K562 (cell line): Measurements from ENCODE around the gene ZNF792. TPM values are rescaled to one million over a fixed set of nuclear protein-coding genes. Genes with fewer than 3 reads are reported as not detected.
A peak's percentile ranks its signal among the peaks of the same experiment; 100 is the strongest.

Experiments used
- ATAC-seq: fragments of 200-7000 bp; cut with Tn5 transposase; 3 replicates; pipeline ENCODE4 v1.9.1; 2020; ENCODE audit warnings: moderate library complexity
- BruUV-seq: library from RNA; stranded (reverse); fragments of 400-500 nt; replicated peaks from 2 replicates; lab custom pipeline; 2021; lab: Mats Ljungman, UMichigan
- CTCF ChIA-PET: fragments of 300-600 bp; formaldehyde crosslinking; extraction: SDS; loops from one replicate; lab custom pipeline; 2021; ENCODE audit warnings: low intra/inter-chr PET ratio; lab: Yijun Ruan, JAX
- POLR2A ChIA-PET: fragments of 300-600, 350-650 bp; sonication (Branson Sonifier 250); formaldehyde crosslinking; extraction: SDS; loops from one replicate; lab custom pipeline; 2021; ENCODE audit warnings: antibody characterized with exemption, inconsistent platforms; lab: Yijun Ruan, JAX
- DNase-seq, 4 experiments: peaks; one replicate each; pipeline versions ENCODE4 v3.0.0 to v3.0.0-alpha.2; 2011 to 2018; ENCODE audit warnings: low spot score in 3 of 4, mixed read lengths in 3 of 4; ENCODE audit errors: extremely low read depth in 1 of 4
- FAIRE-seq: peaks from 2 replicates; lab custom pipeline; 2011; peaks lifted over from hg19 to GRCh38; lab: Jason Lieb, UNC
- H2AFZ ChIP-seq: 2 replicates; pipeline ENCODE4 v1.6.0; 2011; ENCODE audit warnings: low read depth, low read length, control low read depth, inconsistent platforms
- H3K27ac ChIP-seq: fragments of 200-600 bp; 3 replicates; pipeline ENCODE4 v1.8.0; 2011; ENCODE audit warnings: low read depth, mild to moderate bottlenecking, control low read depth, inconsistent platforms, low read length, moderate library complexity, mixed read lengths; ENCODE audit errors: extremely low read depth
- H3K27me3 ChIP-seq, 2 experiments: fragments of 300-600 bp in 1 of 2; 2 replicates in 1 of 2; 3 replicates in 1 of 2; pipeline versions ENCODE4 v1.6.0 to v1.8.0; 2011; ENCODE audit warnings: inconsistent platforms in 2 of 2, low read length in 2 of 2, mild to moderate bottlenecking in 1 of 2, mixed read lengths in 1 of 2, moderate library complexity in 1 of 2; ENCODE audit not compliant: control insufficient read depth in 2 of 2, insufficient read depth in 2 of 2
- H3K36me3 ChIP-seq: fragments of 300-600 bp; 3 replicates; pipeline ENCODE4 v1.8.0; 2011; ENCODE audit warnings: mild to moderate bottlenecking, low read length, inconsistent platforms; ENCODE audit not compliant: control insufficient read depth, insufficient read depth
- H3K4me1 ChIP-seq, 2 experiments: fragments of 200-600 bp in 1 of 2; replicated peaks in 1 of 2; 2 replicates in 1 of 2; 3 replicates in 1 of 2; pipeline versions ENCODE4 v1.5.1 to v1.8.0; 2011; ENCODE audit warnings: inconsistent platforms in 2 of 2, low read length in 2 of 2, mild to moderate bottlenecking in 1 of 2, mixed read lengths in 1 of 2, moderate library complexity in 1 of 2; ENCODE audit not compliant: control insufficient read depth in 2 of 2, insufficient read depth in 2 of 2
- H3K4me2 ChIP-seq: 2 replicates; pipeline ENCODE4 v1.6.1; 2011; ENCODE audit warnings: low read length, control low read depth, inconsistent platforms, mixed read lengths; ENCODE audit not compliant: insufficient read depth
- H3K4me3 ChIP-seq: fragments of 200-600 bp; sonication (generic), shearing (Covaris generic); 2 replicates; pipeline ENCODE4 v1.5.1; 2016; ENCODE audit warnings: control low read depth, inconsistent platforms
- H3K79me2 ChIP-seq: fragments of 200-600 bp; 3 replicates; pipeline ENCODE4 v1.8.0; 2011; ENCODE audit warnings: low read length, inconsistent platforms; ENCODE audit not compliant: control insufficient read depth, insufficient read depth
- H3K9ac ChIP-seq, 2 experiments: 2 replicates each; pipeline versions ENCODE4 v1.6.0 to v1.6.1; 2011; ENCODE audit warnings: low read depth in 2 of 2, low read length in 2 of 2, control low read depth in 1 of 2, inconsistent platforms in 1 of 2, mild to moderate bottlenecking in 1 of 2, mixed read lengths in 1 of 2; ENCODE audit not compliant: insufficient read depth in 1 of 2
- H3K9me1 ChIP-seq: one replicate; pipeline ENCODE4 v1.6.0; 2011; ENCODE audit warnings: inconsistent platforms, mild to moderate bottlenecking, low read length, moderate library complexity; ENCODE audit not compliant: control insufficient read depth, insufficient read depth
- H3K9me3 ChIP-seq: replicated peaks from 2 replicates; pipeline ENCODE4 v1.5.1; 2011; ENCODE audit warnings: low read depth, low read length, inconsistent platforms; ENCODE audit not compliant: control insufficient read depth, insufficient read depth
- H4K20me1 ChIP-seq: replicated peaks from 2 replicates; pipeline ENCODE4 v1.6.1; 2011; ENCODE audit warnings: low read length, inconsistent platforms, mixed read lengths; ENCODE audit not compliant: control insufficient read depth, insufficient read depth
- CBX1 ChIP-seq: sonication (generic); IDR thresholded peaks from 2 replicates; pipeline ENCODE4 v1.6.1; 2016; ENCODE audit warnings: antibody characterized with exemption, low read depth, mild to moderate bottlenecking
- EHMT2 ChIP-seq: fragments of 450-650 bp; IDR thresholded peaks from 2 replicates; pipeline ENCODE4 v1.6.1; 2018; ENCODE audit warnings: antibody characterized with exemption
- TRIM24 ChIP-seq, 2 experiments: fragments of 450-650 bp; IDR thresholded peaks; 2 replicates each; pipeline ENCODE4 v1.6.1; 2016
- TRIM28 ChIP-seq: fragments of 450-650 bp; IDR thresholded peaks from 2 replicates; pipeline ENCODE4 v1.6.1; 2017
- ZEB2 ChIP-seq: fragments of 450-650 bp; IDR thresholded peaks from 2 replicates; pipeline ENCODE4 v1.6.1; 2016
- ZNF316 ChIP-seq: fragments of 450-650 bp; IDR thresholded peaks from 2 replicates; pipeline ENCODE4 v1.6.1; 2016
- WGBS: fragments of 100-300 bp; shearing (Covaris generic); methylation state at CpG from one replicate; pipeline ENCODE4 v1.1.6; 2016; ENCODE audit warnings: low coverage, mixed read lengths; ENCODE audit not compliant: insufficient coverage; ENCODE audit errors: missing lambda C conversion rate; 5-methylcytosine and 5-hydroxymethylcytosine counted together
- in situ Hi-C: fragments of 300-500 bp; cut with MboI; formaldehyde crosslinking; loops from 4 replicates; pipeline ENCODE4 v1.15.0; 2018; ENCODE audit warnings: inconsistent platforms, mixed read lengths
- intact Hi-C: fragments of 100-400 bp; cut with micrococcal nuclease; formaldehyde crosslinking; loops from 2 replicates; pipeline ENCODE4 v1.14.2; 2022
- polyA plus RNA-seq, 8 experiments: library from polyadenylated mRNA; depleted of rRNA in 4 of 8; stranded (reverse) in 5 of 8; unstranded in 3 of 8; fragments of >200 nt; fragmentation: Nextera tagmentation in 2 of 8; fragmentation: Illumina TruSeq in 1 of 8; extraction: Ambion mirVana in 2 of 8; extraction: Trizol in 1 of 8; gene quantifications; 2 replicates each; pipeline versions ENCODE4 v1.2.1 to v1.2.3, GENCODE V29; 2011 to 2014; ENCODE audit warnings: inconsistent platforms in 1 of 8, missing spikeins in 1 of 8
- total RNA-seq, 7 experiments: library from RNA; depleted of rRNA in 6 of 7; stranded (reverse); fragments of >200 nt in 6 of 7; fragmentation: Illumina TruSeq in 2 of 7; extraction: Trizol in 2 of 7; gene quantifications; 2 replicates each; pipeline versions ENCODE4 v1.2.1 to v1.2.3, GENCODE V29; 2011 to 2021; ENCODE audit warnings: low replicate concordance in 1 of 7
- TF ChIP-seq, protein P1 (sequence below): sonication (generic); formaldehyde crosslinking; IDR thresholded peaks from 2 replicates; pipeline ENCODE4 v1.8.1; 2023; ENCODE audit warnings: mild to moderate bottlenecking, missing genetic modification reagents, moderate library complexity
- TF ChIP-seq, protein P2 (sequence below): fragments of 450-650 bp; formaldehyde crosslinking; IDR thresholded peaks from 2 replicates; pipeline ENCODE4 v1.4.0; 2020; ENCODE audit warnings: mild to moderate bottlenecking, mixed read lengths
- TF ChIP-seq, protein P3 (sequence below): fragments of 450-650 bp; IDR thresholded peaks from 2 replicates; pipeline ENCODE4 v1.6.1; 2018; ENCODE audit warnings: mild to moderate bottlenecking, low read depth; ENCODE audit not compliant: partially characterized antibody
- TF ChIP-seq, protein P4 (sequence below): sonication (generic); formaldehyde crosslinking; IDR thresholded peaks from 2 replicates; pipeline ENCODE4 v1.8.0; 2022; ENCODE audit warnings: missing genetic modification reagents, mild to moderate bottlenecking, moderate library complexity, borderline replicate concordance
- TF ChIP-seq, protein P5 (sequence below): sonication (generic); formaldehyde crosslinking; IDR thresholded peaks from 2 replicates; pipeline ENCODE4 v1.8.1; 2023; ENCODE audit warnings: mild to moderate bottlenecking, missing genetic modification reagents

Gene ZNF792
- total and polyA plus RNA-seq, 9 of the 15 experiments (the other 6 are each of a cell fraction or from before 2014, with no cell fraction given): 3.3 to 16.5 (median 10.4) TPM

DNA sequence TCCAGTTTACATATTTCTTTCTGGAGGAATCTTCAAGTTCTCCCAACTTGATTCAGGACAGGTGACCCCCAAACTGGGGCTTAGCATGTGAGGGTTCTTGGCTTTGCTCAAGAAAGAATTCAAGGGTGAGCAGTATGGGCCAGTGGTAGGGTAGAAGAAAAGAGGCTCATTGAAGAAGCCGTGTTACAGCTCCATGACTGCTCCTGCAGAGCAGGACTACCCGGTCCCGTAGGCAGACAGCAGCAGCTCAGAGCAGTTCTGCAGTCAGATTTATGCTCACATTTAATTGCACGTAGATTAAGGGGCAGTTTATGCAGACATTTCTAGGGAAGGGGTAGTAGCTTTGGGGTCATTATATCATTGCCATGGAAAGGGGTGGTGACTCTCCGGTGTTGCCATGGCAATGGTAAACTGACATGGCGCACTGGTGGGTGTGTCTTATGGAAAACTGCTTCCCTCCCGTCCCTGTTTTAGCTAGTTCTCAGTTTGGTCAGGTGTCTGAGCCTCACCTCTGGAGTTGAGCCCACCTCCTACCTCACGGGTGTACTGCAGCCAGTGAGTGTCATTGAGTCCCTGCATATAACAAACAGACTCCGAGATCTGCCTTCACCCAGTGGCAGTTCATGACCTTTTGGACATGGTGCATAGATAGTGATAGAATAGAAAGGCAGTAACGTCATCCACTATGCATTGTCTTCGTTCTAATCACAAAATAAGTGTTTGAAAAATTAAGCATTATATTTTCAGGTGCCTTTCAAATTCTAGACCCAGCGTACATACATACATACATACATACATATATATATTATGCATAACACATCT lies 16.0 kb upstream of the ZNF792 start (continued):
- TF ChIP-seq, protein P1, sequence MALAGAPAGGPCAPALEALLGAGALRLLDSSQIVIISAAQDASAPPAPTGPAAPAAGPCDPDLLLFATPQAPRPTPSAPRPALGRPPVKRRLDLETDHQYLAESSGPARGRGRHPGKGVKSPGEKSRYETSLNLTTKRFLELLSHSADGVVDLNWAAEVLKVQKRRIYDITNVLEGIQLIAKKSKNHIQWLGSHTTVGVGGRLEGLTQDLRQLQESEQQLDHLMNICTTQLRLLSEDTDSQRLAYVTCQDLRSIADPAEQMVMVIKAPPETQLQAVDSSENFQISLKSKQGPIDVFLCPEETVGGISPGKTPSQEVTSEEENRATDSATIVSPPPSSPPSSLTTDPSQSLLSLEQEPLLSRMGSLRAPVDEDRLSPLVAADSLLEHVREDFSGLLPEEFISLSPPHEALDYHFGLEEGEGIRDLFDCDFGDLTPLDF (CRISPR knock-in tag): no peak
- TF ChIP-seq, protein P2, sequence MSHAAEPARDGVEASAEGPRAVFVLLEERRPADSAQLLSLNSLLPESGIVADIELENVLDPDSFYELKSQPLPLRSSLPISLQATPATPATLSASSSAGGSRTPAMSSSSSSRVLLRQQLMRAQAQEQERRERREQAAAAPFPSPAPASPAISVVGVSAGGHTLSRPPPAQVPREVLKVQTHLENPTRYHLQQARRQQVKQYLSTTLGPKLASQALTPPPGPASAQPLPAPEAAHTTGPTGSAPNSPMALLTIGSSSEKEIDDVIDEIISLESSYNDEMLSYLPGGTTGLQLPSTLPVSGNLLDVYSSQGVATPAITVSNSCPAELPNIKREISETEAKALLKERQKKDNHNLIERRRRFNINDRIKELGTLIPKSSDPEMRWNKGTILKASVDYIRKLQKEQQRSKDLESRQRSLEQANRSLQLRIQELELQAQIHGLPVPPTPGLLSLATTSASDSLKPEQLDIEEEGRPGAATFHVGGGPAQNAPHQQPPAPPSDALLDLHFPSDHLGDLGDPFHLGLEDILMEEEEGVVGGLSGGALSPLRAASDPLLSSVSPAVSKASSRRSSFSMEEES (CRISPR knock-in tag): no peak

DNA sequence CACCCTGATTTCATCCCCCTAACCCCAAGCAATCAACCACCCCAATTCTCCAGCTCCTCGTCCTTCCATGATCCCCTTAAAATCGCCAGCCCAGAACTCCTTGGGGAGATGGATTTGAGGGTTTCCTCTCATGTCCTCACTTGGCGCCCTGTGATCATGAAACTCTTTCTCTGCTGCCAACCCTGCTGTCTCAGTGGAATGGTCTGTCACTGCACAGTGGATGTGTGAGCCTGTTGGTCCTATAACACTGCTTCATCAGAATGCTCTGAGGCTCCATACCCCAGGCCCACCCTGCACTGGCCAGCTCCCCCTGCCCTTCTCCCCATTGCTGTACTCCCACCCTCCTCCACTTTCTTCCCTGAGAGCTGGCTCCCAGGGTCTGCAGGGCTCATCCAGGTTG lies 12.6 kb upstream of the ZNF792 start:
- in situ Hi-C loops (no loop called here), intact Hi-C loops (no loop called here)
- Histone ChIP-seq H3K4me1 (peaks cover 23 to 29% of the 10 kb centered on the region in 2 experiments; a peak in 4 of 5 replicates), H3K36me3 (no peaks in the 10 kb centered on the region), H3K9ac (no peak overlapping the region), H3K4me2 (no peak overlapping the region), H3K27ac (no peak overlapping the region), H3K4me3 (no peak overlapping the region), H4K20me1 (no peaks in the 10 kb centered on the region), H3K9me3 (peaks cover 12% of the 10 kb centered on the region), H3K79me2 (no peaks in the 10 kb centered on the region), H3K9me1 (no peaks in the 10 kb centered on the region), H2AFZ (no peak overlapping the region), H3K27me3 (no peaks in the 10 kb centered on the region)
- WGBS: 40% methylated on average over 3 of the region's 3 CpGs
- peak in 1 of 4 experiments; percentile 27 for DNase-seq
- FAIRE-seq: no peak
- CTCF ChIA-PET: no interaction called here
- ATAC-seq: no peak
- BruUV-seq: no TSS peak
- POLR2A ChIA-PET: no interaction called here
- TF ChIP-seq, protein P3, sequence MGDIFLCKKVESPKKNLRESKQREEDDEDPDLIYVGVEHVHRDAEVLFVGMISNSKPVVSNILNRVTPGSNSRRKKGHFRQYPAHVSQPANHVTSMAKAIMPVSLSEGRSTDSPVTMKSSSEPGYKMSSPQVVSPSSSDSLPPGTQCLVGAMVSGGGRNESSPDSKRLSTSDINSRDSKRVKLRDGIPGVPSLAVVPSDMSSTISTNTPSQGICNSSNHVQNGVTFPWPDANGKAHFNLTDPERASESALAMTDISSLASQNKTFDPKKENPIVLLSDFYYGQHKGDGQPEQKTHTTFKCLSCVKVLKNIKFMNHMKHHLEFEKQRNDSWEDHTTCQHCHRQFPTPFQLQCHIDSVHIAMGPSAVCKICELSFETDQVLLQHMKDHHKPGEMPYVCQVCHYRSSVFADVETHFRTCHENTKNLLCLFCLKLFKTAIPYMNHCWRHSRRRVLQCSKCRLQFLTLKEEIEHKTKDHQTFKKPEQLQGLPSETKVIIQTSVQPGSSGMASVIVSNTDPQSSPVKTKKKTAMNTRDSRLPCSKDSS: peak; percentile 80
- no peak for TF ChIP-seq ZNF316
- 0 out of 2 replicates have a peak, but pooled peaks have one; percentile 8 for TF ChIP-seq EHMT2
- TF ChIP-seq TRIM24 (IDR thresholded peaks at IDR 0.05): peak in 1 of 2 experiments; percentile 74; a peak in 2 of 4 replicates
- peak; percentile 85 for TF ChIP-seq TRIM28
- TF ChIP-seq ZEB2: 0 out of 2 replicates have a peak, but pooled peaks have one; percentile 32
- peak; percentile 93; the same call in 1 of the 2 replicates for TF ChIP-seq CBX1
- TF ChIP-seq, protein P4, sequence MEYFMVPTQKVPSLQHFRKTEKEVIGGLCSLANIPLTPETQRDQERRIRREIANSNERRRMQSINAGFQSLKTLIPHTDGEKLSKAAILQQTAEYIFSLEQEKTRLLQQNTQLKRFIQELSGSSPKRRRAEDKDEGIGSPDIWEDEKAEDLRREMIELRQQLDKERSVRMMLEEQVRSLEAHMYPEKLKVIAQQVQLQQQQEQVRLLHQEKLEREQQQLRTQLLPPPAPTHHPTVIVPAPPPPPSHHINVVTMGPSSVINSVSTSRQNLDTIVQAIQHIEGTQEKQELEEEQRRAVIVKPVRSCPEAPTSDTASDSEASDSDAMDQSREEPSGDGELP (CRISPR knock-in tag): no peak
- TF ChIP-seq, protein P5, sequence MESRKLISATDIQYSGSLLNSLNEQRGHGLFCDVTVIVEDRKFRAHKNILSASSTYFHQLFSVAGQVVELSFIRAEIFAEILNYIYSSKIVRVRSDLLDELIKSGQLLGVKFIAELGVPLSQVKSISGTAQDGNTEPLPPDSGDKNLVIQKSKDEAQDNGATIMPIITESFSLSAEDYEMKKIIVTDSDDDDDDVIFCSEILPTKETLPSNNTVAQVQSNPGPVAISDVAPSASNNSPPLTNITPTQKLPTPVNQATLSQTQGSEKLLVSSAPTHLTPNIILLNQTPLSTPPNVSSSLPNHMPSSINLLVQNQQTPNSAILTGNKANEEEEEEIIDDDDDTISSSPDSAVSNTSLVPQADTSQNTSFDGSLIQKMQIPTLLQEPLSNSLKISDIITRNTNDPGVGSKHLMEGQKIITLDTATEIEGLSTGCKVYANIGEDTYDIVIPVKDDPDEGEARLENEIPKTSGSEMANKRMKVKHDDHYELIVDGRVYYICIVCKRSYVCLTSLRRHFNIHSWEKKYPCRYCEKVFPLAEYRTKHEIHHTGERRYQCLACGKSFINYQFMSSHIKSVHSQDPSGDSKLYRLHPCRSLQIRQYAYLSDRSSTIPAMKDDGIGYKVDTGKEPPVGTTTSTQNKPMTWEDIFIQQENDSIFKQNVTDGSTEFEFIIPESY: peak; percentile 96
